HG02970 (cell line): ENCODE results near the gene GPSM1.

ENCODE experiments used
- ATAC-seq: cut with Tn5 transposase; IDR thresholded peaks from one replicate; pipeline ENCODE4 v1.9.1; 2021; ENCODE audit warnings: mild to moderate bottlenecking, moderate library complexity, moderate number of reproducible peaks; ENCODE audit not compliant: unreplicated experiment, low FRiP score

Gene GPSM1

GRCh38 chr9:136290508-136291000 is 36.8 kb upstream of the GPSM1 start:
- ATAC-seq = no peak

DNA sequence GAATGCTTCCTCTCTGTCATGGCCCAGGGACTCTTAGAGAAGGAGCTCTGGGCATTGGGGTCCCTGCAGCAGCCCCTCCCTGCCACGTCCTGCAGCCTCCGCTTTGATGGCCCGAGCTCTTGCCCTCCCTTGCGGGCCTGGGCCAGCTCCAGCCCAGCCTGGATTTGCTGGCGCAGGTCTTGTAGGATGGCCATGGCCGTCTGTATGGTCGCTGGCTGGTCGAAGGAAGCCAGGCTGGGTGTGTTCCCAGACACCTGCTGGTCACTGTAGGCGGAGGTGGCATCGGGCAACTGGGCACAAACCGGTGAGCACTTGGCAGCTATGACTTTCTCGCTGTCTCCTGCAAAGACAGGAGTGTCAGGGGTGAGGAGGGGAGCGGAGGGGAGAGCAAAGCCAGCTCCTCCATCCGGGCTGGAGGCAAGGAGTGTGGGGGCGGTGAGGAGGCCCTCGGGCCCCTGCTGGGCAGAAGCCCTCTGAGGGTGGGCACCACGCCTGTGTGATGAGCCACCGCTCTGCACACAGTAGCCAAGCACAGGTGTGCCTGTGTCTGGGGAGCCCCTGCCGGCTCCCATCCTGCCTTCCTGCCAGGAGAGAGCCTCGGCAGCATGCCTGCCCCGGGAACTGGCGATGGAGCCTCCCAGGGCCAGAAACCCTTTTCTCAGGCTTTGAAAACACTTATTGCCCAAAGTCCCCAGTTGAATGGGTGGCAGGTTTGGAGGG is 35.9 kb upstream of the GPSM1 start:
- ATAC-seq = no peak

GRCh38 chr9:136292026-136292538 is 35.3 kb upstream of the GPSM1 start:
- no peak for ATAC-seq

DNA sequence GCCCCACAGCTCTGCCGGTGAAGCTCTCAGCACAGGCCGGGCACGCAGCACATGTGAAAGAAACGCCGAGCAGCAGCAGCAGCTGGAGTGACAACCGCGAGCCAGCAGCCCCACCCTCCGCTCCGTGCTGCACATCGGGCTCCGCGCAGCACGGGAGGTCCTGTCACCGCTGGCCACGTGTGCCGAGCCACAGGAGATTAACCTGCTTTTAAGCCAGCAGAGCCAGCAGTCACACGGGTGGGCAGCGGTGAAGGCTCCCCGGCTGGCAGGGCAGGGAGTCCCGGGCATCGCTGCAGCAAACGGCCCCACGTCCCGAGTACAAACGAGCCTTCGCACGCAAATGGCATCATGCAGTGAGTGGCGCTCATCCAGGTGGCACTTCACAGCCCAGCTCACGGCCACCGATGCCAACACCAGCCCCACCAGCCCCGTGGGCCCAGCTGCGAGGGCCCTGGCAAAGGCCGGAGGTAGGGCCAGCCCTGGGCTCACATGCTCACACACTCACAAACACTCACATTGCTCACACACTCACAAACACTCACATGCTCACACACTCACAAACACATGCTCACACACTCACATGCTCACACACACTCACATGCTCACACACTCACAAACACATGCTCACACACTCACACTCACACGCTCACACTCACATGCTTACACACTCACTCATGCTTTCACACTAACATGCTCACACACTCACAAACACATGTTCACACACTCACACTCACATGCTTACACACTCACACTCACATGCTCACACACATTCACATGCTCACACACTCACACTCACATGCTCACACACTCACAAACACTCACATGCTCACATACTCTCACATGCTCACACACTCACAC is 34.5 kb upstream of the GPSM1 start:
- no peak for ATAC-seq

DNA sequence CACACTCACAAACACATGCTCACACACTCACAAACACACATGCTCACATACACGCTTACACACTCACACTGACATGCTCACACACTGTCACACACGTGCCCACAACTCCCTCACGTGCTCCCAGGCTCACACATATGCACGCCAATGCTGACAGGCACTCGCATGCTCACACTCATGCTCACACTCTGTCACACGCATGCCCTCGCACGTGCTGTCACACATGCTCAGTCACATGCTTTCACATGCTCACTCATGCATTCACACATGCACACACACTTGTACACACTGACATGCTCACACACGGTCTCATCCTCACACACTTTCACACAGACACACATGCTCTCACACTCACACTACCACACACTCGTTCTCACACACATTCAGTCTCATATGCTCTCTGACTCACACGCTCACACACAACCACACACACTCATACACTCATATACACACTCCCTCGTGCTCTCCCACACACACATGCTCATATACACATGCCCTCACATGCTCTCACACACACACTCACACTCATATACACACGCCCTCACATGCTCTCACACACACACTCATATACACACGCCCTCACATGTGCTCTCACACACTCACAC is 33.8 kb upstream of the GPSM1 start:
- no peak for ATAC-seq

DNA sequence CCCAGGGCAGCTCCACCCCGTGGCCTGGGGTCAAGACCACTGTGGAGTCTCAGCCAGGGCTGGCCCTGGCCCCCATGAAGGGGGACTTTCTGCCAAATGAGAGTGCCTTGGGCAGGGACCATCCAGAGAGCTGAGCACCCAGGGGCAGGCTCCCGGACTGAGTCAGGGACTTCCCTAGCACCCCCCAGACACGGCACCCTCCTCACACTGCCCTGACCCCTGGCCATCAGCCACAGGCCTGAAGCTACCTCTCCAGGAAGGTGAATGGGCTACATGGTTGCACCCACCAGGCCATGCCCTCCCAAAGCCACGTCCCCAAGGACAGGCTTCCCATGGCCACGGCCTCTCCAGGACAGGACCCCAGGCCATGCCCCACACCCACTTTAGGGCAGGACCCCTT is 32.9 kb upstream of the GPSM1 start:
- no peak for ATAC-seq

GRCh38 chr9:136295055-136295454 is 32.3 kb upstream of the GPSM1 start:
- ATAC-seq = no peak

DNA sequence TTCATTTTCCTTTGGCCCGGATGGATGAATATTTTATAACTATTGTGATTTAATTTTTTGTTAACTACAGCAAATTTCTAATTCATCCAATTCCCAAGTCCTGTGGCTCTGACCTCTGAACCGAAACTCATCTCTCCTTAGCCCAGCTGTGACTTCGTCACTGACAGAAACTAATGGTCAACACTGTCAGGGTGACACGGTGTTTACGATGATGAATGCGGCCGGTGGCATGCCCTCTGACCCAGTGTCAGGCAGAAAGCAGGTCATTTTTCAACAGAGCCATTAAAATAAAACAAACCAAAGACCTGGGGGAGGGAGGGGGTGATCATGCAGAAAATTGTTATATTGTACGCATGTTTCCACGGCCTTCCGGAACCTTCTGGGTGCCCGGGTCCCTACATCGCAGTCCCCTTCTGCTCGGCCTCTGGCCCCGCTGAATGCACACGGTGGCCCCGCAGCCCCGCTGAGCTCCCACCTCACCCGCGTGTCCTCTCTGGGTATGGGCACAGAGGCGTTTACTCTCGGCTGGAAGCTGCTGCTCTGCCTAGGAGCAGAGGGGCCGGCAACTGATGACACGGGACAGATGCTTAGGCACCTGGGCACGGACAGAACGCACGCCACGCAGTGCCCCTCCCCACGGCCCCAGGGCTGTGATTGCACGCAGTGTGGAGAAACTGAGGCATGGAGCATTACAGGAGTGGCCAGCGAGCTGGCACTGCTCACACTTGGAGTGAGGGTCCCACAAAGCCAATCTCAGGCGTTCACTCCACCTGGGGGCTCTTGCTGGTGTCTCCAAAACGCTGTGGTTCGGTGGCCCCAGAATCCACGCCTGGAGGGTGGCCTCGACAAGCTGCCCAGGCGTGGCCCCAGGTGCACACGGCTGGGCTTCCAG is 31.6 kb upstream of the GPSM1 start:
- no peak for ATAC-seq

- ATAC-seq = no peak
These were observed 30.8 kb upstream of the GPSM1 start for GRCh38 chr9:136296434-136297015.

GRCh38 chr9:136297016-136297691 is 30.2 kb upstream of the GPSM1 start:
- ATAC-seq = no peak

DNA sequence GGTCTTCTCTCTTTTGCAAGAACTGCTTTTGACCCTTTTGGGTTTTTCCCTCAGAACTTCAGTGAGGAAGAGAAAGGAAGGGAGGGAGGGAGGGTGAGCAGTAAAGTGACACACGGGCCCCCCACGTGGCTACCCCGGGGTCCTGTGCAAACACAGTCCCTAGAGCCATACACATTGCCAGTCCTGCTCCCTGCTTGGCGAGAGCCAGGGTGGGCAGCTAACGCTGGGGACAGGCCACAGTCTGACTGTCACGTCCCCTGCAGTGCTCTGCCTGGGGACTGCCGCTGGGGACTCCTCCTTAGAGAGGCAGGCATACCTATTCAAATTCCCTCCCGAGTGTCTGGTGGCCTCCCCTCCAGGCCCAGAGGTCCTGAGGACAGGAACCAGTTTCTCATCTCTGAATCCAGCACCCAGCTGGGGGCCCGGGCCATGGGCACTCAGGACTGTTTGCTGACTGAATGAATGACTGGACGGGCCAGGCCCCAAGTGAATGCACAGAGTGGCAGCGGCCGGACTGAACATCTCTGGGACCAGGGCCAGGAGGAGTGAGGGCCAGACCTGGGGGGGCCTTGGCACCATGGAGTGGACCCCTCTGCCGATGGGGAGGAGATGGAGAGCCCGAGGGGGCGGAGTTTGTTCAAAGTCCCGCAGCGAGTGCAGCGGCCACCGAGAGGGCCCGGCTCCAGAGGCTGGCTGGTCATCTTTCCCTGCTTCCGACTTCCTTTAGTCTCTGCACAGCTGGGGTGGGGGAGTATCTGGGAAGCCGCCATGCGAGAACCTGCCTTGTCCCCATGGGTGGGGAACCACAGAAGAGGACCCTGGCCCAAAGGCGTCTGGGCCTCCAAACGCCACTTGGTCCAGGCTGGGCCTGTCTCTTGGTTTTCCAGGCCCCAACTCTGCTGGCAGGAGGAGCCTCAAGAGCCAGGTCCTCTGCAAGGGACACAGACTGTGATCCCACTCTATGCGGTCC is 29.3 kb upstream of the GPSM1 start:
- no peak for ATAC-seq

- no peak for ATAC-seq
These were observed 28.2 kb upstream of the GPSM1 start for GRCh38 chr9:136299116-136299515.

- ATAC-seq = no peak
These were observed 27.8 kb upstream of the GPSM1 start for GRCh38 chr9:136299541-136299940.

DNA sequence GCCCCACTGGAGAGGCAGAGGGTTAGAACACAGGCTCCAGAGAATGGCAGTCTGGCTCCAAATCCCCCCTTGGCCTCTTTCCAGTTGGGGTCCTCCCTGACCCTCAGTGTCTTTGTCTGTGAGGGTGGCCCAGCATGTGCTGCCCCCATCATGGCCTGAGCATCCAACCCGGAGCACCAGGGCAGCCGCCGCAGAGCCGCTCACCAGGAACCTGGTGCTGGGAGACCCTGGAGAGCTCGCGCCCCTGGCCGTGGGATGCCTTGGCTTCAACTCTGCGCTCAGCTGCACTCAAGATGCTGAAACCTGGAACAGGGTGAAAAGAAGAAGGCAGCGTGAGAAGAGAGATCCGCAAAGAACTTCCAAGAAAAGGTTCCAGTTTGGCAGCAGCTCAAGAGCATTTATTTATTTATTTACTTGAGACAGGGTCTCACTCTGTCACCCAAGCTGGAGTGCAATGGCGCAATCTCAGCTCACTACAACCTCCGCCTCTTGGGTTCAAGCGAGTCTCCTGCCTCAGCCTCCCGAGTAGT is 27.3 kb upstream of the GPSM1 start:
- ATAC-seq = no peak

DNA sequence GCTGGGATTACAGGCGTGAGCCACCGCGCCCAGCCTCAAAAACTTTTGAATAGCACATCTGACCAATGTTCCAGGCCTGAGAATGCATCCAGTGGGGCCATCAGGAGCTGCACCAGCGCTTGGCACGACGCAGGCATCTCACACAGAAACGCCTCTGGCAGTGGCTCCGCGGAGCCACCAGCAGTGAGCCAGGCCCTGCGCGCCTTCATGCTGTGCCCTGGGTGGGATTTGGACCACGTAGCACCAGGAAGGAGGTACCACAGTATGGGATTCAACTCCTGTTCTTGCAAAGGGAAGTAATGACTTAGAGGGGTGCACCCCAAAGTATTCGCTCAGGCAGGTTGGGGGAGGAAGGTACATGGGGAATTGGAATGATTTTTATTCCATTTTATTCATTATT is 26.5 kb upstream of the GPSM1 start:
- ATAC-seq = no peak

GRCh38 chr9:136302527-136302926 is 24.8 kb upstream of the GPSM1 start:
- no peak for ATAC-seq

DNA sequence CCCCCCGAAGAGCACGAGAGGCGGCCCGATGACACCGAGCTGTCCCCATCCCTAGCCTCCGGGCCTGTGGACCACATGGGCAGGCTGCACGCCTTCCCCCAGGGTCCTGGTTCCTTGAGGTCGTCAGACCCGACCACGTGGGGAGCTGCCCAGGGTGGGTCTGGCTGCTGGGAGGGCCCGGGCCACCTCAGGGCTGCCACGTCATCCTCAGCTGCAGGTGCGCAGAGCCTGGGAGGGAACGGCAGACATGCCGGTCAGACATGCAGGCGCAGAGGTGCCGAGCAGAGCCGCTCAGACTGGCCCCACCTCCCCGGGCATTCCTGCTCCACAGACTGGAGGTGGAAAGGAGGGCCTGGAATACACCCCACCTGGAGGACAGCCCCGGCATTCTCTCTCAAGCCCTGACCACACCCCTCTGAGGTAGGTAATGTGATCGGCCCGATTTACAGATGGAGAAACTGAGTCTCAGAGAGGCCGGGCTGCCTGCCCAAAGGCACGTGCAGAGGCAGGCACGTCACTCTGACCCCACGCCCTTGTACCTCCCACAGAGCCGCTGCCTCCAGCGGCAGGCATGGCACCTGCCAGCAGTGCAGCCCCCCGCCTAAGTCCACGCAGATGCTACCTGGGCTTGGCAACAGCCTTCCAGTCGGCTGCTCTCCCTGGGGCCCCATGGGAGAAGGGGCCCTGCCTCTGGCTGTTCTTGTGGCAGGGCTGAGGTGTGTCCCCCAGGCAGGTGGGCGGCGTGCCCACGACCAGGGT is 24.1 kb upstream of the GPSM1 start:
- ATAC-seq = no peak
